GM21717 (cell line): ENCODE results near the gene ZNF438.
"Not testable (repeated sequence)": the region's sequence is repeated elsewhere in the genome, so short reads cannot be mapped to it uniquely, and the experiment has no call there.

ENCODE experiments used
- ATAC-seq: cut with Tn5 transposase; IDR thresholded peaks from one replicate; pipeline ENCODE4 v1.9.1; 2021; ENCODE audit warnings: mild to moderate bottlenecking, moderate library complexity; ENCODE audit not compliant: unreplicated experiment

Gene ZNF438

GRCh38 chr10:30990351-30990750 lies 41.3 kb downstream of the ZNF438 start:
- ATAC-seq: no peak

GRCh38 chr10:30988831-30989435 lies 42.7 kb downstream of the ZNF438 start:
- ATAC-seq: no peak

- ATAC-seq: no peak
Measured at GRCh38 chr10:30987463-30987862, 44.2 kb downstream of the ZNF438 start.

- ATAC-seq: no peak
Measured at GRCh38 chr10:30986053-30986555, 45.6 kb downstream of the ZNF438 start.

GRCh38 chr10:30985512-30985911 lies 46.2 kb downstream of the ZNF438 start:
- ATAC-seq: no peak

- ATAC-seq: no peak
Measured at GRCh38 chr10:30984563-30985328, 46.9 kb downstream of the ZNF438 start.

- not testable (repeated sequence) for ATAC-seq
Measured at GRCh38 chr10:30983209-30983608, 48.5 kb downstream of the ZNF438 start.

- ATAC-seq: no peak
Measured at GRCh38 chr10:30980951-30981616, 50.6 kb downstream of the ZNF438 start.

- ATAC-seq: no peak
Measured at GRCh38 chr10:30979956-30980355, 51.7 kb downstream of the ZNF438 start.

GRCh38 chr10:30978843-30979242 lies 52.8 kb downstream of the ZNF438 start:
- ATAC-seq: no peak

- no peak for ATAC-seq
Measured at GRCh38 chr10:30977385-30977784, 54.3 kb downstream of the ZNF438 start.

- no peak for ATAC-seq
Measured at GRCh38 chr10:30974773-30975415, 56.8 kb downstream of the ZNF438 start.

GRCh38 chr10:30974355-30974754 lies 57.3 kb downstream of the ZNF438 start:
- ATAC-seq: no peak

GRCh38 chr10:30973737-30974136 lies 57.9 kb downstream of the ZNF438 start:
- ATAC-seq: no peak

- no peak for ATAC-seq
Measured at GRCh38 chr10:30970760-30971460, 60.8 kb downstream of the ZNF438 start.

GRCh38 chr10:30968711-30969110 lies 63.0 kb downstream of the ZNF438 start:
- no peak for ATAC-seq

- ATAC-seq: no peak
Measured at GRCh38 chr10:30967650-30968410, 63.8 kb downstream of the ZNF438 start.

- ATAC-seq: no peak
Measured at GRCh38 chr10:30963992-30964930, 67.4 kb downstream of the ZNF438 start.

GRCh38 chr10:30962522-30962921 lies 69.1 kb downstream of the ZNF438 start:
- ATAC-seq: no peak
